HS-5 (cell line): ENCODE measurements around the gene RTN4RL1.
"Not testable (repeated sequence)": the region's sequence is repeated elsewhere in the genome, so short reads cannot be mapped to it uniquely, and the experiment has no call there.

Experiments used
- DNase-seq: peaks from one replicate; pipeline ENCODE4 v3.0.0-alpha.2; 2012; ENCODE audit warnings: low read depth

RTN4RL1 gene

GRCh38 chr17:2003525-2003924 lies 21.6 kb downstream of the RTN4RL1 start:
- no peak for DNase-seq

DNA sequence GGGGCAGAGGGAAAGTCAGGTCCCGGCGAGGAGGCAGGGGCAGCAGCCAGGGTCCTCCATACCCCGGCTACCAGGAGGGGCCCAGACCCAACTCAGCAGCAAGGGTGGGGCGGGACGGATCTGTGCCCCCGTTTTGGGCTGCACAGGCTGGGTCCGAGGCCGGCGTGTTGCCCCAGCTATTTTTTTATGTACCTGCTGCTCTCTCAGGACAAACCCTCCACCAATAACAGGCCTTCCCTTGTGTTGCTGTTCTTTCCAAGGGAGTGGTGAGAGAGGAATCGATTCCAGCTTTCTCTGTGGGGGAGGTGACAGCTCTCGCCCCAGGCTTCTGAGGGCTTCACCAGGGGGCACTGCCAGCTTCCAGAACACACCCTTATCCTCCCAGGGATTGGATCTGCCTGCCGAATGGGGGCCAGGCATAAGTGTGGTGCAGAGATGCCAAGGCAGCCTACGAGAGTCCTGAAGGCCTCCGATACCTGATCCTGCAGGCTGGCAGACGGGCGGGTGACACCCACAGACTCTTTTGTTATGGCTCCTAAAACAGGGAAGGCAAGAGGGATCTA lies 22.3 kb downstream of the RTN4RL1 start:
- no peak for DNase-seq

- DNase-seq, result no peak
Measured at GRCh38 chr17:1999557-2000251, 25.4 kb downstream of the RTN4RL1 start.

GRCh38 chr17:1997927-1998742 lies 27.0 kb downstream of the RTN4RL1 start:
- no peak for DNase-seq

- DNase-seq, result no peak
Measured at GRCh38 chr17:1997289-1997926, 27.7 kb downstream of the RTN4RL1 start.

GRCh38 chr17:1996800-1997288 lies 28.3 kb downstream of the RTN4RL1 start:
- no peak for DNase-seq

DNA sequence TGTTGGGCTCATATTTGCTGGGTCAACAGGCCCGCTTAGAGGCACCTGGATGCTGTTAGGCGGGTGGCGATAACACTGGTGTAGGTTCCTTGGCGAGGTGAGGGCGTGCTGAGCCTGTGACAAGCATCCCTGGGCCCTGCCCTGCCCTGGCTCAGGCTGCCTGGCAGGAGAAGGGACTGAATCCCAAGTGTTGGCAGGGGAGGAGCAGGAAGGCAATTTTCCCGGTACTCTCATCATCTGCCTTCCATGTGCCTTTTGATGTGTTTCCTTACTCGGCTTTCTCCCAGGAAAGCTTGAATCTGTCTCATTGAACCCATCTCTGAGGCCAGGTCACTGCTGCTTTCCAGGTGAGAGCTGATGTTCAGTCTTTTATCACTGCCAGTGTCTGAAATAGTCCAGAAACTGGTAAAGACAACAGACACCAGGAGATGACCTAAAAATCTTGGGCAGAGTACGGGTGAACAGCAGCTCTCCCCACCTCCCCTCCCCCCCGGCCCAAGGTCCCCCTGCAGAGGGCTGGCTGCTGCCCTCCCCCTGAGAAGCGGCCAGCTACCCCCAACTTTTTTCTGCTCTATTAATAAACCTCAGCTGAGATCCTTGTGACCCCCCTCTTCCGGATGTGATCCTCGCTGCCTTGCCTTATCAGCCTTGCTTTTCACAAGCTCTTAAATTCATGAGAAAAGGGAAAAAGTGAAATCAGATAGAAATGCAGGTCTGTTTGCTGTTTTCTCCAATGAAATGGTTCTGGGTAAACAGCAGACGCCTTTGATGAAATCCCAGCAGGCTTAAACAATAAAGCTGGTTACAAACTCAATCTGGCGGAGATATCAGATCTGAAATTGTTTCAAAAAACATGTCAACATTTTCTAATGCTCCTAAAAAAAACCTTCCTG lies 29.0 kb downstream of the RTN4RL1 start:
- DNase-seq, result no peak

- no peak for DNase-seq
Measured at GRCh38 chr17:1995321-1995892, 29.7 kb downstream of the RTN4RL1 start.

GRCh38 chr17:1994707-1995106 lies 30.4 kb downstream of the RTN4RL1 start:
- DNase-seq, result no peak

DNA sequence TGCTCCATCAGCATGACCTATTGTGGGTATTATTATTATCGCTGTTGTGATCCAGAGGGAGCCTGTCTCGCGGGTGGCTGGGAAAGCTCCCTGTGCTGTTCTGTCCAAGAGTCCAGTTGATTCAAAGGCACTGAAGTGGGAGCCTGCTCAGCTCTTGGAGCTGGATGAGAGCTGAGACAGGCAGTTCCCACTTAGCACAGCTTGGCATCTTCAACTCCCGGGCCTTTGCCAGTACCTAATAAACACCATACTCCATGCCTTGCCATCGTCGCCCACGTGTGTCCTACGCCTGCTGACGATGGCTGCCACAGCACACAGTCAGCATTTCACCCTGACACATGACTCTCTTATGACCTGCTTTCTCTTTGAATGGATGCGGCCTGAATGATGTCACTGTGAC lies 32.6 kb downstream of the RTN4RL1 start:
- DNase-seq, result no peak

GRCh38 chr17:1989135-1989534 lies 36.0 kb downstream of the RTN4RL1 start:
- DNase-seq, result peak; percentile 89

- no peak for DNase-seq
Measured at GRCh38 chr17:1986783-1987451, 38.2 kb downstream of the RTN4RL1 start.

GRCh38 chr17:1985686-1986085 lies 39.4 kb downstream of the RTN4RL1 start:
- no peak for DNase-seq

GRCh38 chr17:1985093-1985492 lies 40.0 kb downstream of the RTN4RL1 start:
- DNase-seq, result no peak

DNA sequence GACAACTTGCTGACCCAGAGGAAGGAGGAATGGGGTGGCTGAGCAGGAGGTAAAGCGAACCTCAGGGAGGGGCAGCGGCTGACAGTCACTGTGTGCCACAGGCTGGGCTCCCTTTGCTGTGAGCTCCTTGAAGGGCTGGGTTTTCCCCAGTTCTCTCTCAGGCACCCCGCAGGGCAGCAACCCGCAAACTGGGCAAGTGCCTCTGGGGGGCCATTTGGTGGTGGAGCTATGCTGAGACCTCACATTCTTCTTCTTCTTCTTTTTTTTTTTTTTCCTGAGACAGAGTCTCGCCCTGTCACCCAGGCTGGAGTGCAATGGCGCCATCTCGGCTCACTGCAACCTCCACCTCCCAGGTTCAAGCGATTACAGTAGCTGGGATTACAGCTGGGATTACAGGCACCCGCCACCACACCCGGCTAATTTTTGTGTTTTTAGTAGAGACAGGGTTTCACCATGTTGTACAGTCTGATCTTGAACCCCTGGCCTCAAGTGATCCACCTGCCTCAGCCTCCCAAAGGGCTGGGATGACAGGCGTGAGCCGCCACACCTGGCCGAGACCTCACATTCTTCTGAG lies 42.3 kb downstream of the RTN4RL1 start:
- not testable (repeated sequence) for DNase-seq

DNA sequence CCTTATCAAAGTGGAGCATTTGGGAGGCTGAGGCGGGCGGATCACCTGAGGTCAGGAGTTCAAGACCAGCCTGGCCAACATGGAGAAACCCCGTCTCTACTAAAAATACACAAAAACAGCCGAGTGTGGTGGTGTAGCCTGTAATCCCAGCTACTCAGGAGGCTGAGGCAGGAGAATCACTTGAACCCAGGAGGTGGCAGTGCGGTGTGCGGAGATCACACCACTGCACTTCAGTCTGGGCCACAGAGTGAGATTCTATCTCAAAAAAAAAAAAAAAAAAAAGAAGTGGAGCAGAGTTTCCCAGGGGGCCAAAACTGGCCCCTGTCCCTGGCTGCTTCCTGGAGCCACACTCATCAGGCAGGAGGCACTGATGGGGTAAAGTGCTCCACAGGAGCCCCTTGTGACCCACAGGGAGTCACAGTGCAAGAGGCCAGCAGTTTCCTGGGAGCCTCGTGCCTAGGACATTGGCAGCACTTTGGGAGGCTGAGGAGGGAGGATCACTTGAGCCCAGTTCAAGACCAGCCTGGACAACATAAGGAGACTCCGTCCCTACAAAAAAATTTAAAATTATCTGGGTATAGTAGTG lies 44.4 kb downstream of the RTN4RL1 start:
- DNase-seq, result no peak

GRCh38 chr17:1979182-1979985 lies 45.8 kb downstream of the RTN4RL1 start:
- DNase-seq, result no peak

GRCh38 chr17:1978396-1978949 lies 46.7 kb downstream of the RTN4RL1 start:
- no peak for DNase-seq
